HTERT RPE-1 (cell line): ENCODE data around the gene TCEAL7.

ENCODE experiments used
- in situ Hi-C: fragments of 300-500 bp; cut with MboI; formaldehyde crosslinking; loops from 4 replicates; pipeline ENCODE4 v1.14.3; 2020; ENCODE audit warnings: low sequenced_read_pairs

Gene TCEAL7

GRCh38 chrX:103363046-103363445 lies 33.0 kb downstream of the TCEAL7 start:
- in situ Hi-C loops: no loop called here

- in situ Hi-C loops: no loop called here
These were observed 37.5 kb downstream of the TCEAL7 start for GRCh38 chrX:103367502-103367901.

GRCh38 chrX:103369479-103369878 lies 39.4 kb downstream of the TCEAL7 start:
- in situ Hi-C loops: no loop called here

- in situ Hi-C loops: no loop called here
These were observed 42.8 kb downstream of the TCEAL7 start for GRCh38 chrX:103372886-103373285.

GRCh38 chrX:103373581-103373980 lies 43.5 kb downstream of the TCEAL7 start:
- in situ Hi-C loops: no loop called here

- in situ Hi-C loops: no loop called here
These were observed 46.3 kb downstream of the TCEAL7 start, which contains the start of gene BEX3 for GRCh38 chrX:103376118-103376978. Gene BEX3 (plus strand): TSS chrX:103376538. CDS start chrX:103377522, 984 bp downstream.

- in situ Hi-C loops: no loop called here
These were observed 46.9 kb downstream of the TCEAL7 start for GRCh38 chrX:103376979-103377324.

GRCh38 chrX:103378990-103379389 lies 49.0 kb downstream of the TCEAL7 start:
- in situ Hi-C loops: no loop called here
